Peyer's patch (tissue), 4 donors: Measurements from ENCODE around the gene NOSTRIN.

Source experiments
- POLR2A ChIP-seq, 2 donors: fragments of 450-650 bp; IDR thresholded peaks; one replicate each; pipeline ENCODE4 v1.5.1; 2017; ENCODE audit warnings: antibody characterized with exemption in 2 of 2, mild to moderate bottlenecking in 2 of 2, moderate library complexity in 2 of 2
- TF ChIP-seq, protein P1 (sequence below), 6 experiments: fragments of 450-650 bp in 4 of 6; fragments of 200-600 bp in 2 of 6; sonication (generic) in 1 of 6; IDR thresholded peaks; one replicate each; pipeline ENCODE4 v1.5.1; 2017 to 2019; ENCODE audit warnings: antibody characterized with exemption in 6 of 6, mild to moderate bottlenecking in 3 of 6, moderate library complexity in 1 of 6

DNA sequence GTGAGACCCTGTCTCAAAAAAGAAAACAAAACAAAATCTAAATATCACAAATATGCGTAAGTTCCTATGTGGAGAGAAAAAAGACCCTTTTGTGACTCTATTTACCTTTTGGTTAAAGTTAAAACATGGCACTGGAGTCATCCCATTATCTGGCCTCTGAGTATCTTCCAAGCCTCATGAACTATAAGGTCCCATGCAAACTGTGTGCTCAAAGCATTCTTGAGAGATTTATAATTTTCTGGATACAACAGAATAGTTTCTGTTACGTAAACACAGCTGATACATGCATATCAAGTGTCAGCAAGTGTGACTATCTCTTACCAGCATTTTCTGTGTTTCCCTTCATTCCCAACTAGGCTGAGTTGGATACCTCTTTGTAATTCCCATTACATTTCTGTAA is 8.8 kb upstream of the NOSTRIN start:
- TF ChIP-seq POLR2A (IDR thresholded peaks at IDR 0.05): no peak
- TF ChIP-seq, protein P1, sequence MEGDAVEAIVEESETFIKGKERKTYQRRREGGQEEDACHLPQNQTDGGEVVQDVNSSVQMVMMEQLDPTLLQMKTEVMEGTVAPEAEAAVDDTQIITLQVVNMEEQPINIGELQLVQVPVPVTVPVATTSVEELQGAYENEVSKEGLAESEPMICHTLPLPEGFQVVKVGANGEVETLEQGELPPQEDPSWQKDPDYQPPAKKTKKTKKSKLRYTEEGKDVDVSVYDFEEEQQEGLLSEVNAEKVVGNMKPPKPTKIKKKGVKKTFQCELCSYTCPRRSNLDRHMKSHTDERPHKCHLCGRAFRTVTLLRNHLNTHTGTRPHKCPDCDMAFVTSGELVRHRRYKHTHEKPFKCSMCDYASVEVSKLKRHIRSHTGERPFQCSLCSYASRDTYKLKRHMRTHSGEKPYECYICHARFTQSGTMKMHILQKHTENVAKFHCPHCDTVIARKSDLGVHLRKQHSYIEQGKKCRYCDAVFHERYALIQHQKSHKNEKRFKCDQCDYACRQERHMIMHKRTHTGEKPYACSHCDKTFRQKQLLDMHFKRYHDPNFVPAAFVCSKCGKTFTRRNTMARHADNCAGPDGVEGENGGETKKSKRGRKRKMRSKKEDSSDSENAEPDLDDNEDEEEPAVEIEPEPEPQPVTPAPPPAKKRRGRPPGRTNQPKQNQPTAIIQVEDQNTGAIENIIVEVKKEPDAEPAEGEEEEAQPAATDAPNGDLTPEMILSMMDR (IDR thresholded peaks at IDR 0.05): no peak
